Smooth muscle cell (in vitro differentiated cells): Measurements from ENCODE around the gene CAMSAP3. TPM values are rescaled to one million over a fixed set of nuclear protein-coding genes. Genes with fewer than 3 reads are reported as not detected.

Experiments used
- DNase-seq: peaks from one replicate; lab custom pipeline; 2025; ENCODE audit not compliant: unreplicated experiment; lab: John Stamatoyannopoulos, UW
- H2AFZ ChIP-seq: fragments of 200-600 bp; sonication (generic); 2 replicates; pipeline ENCODE4 v1.6.0; 2016; ENCODE audit warnings: antibody characterized with exemption, low read depth, mild to moderate bottlenecking
- H3F3A ChIP-seq: fragments of 200-600 bp; sonication (generic); 2 replicates; pipeline ENCODE4 v1.6.0; 2017; ENCODE audit warnings: antibody characterized with exemption, low read depth
- H3K27ac ChIP-seq: fragments of 200-600 bp; sonication (generic); 2 replicates; pipeline ENCODE4 v1.5.1; 2016; ENCODE audit warnings: low read depth, mild to moderate bottlenecking
- H3K27me3 ChIP-seq: fragments of 200-600 bp; sonication (generic); 2 replicates; pipeline ENCODE4 v1.6.1; 2016; ENCODE audit warnings: low read depth, mild to moderate bottlenecking
- H3K36me3 ChIP-seq: fragments of 200-600 bp; sonication (generic); 2 replicates; pipeline ENCODE4 v1.5.1; 2016; ENCODE audit warnings: low read depth
- H3K4me1 ChIP-seq: fragments of 200-600 bp; sonication (generic); 2 replicates; pipeline ENCODE4 v1.5.1; 2016; ENCODE audit warnings: low read depth
- H3K4me2 ChIP-seq: fragments of 200-600 bp; sonication (generic); 2 replicates; pipeline ENCODE4 v1.6.0; 2016; ENCODE audit warnings: mild to moderate bottlenecking
- H3K4me3 ChIP-seq: fragments of 200-600 bp; sonication (generic); 2 replicates; pipeline ENCODE4 v1.5.1; 2016; ENCODE audit warnings: mild to moderate bottlenecking
- H3K79me2 ChIP-seq: fragments of 200-600 bp; sonication (generic); 2 replicates; pipeline ENCODE4 v1.6.0; 2016; ENCODE audit warnings: low read depth, mild to moderate bottlenecking
- H3K9ac ChIP-seq: fragments of 200-600 bp; sonication (generic); 2 replicates; pipeline ENCODE4 v1.6.0; 2016; ENCODE audit warnings: low read depth
- H3K9me3 ChIP-seq: fragments of 200-600 bp; sonication (generic); replicated peaks from 2 replicates; pipeline ENCODE4 v1.5.1; 2016; ENCODE audit warnings: low read depth
- H4K20me1 ChIP-seq: fragments of 200-600 bp; sonication (generic); 2 replicates; pipeline ENCODE4 v1.6.0; 2016; ENCODE audit warnings: low read depth
- CTCF ChIP-seq: fragments of 200-600 bp; sonication (generic); IDR thresholded peaks from 2 replicates; pipeline ENCODE4 v1.5.1; 2017; ENCODE audit warnings: borderline replicate concordance, mild to moderate bottlenecking, antibody characterized with exemption; ENCODE audit not compliant: insufficient read depth, poor library complexity, severe bottlenecking
- WGBS: methylation state at CpG from one replicate; pipeline ENCODE4 v1.1.7; 2016; ENCODE audit warnings: low lambda C conversion rate; 5-methylcytosine and 5-hydroxymethylcytosine counted together
- polyA plus RNA-seq: library from polyadenylated mRNA; unstranded; fragments of >200 nt; fragmentation: Nextera tagmentation; extraction: Ambion mirVana; gene quantifications from 2 replicates; pipeline ENCODE4 v1.2.1, GENCODE V29; 2016
- total RNA-seq: library from RNA; depleted of rRNA; stranded (reverse); fragments of >200 nt; gene quantifications from 2 replicates; pipeline ENCODE4 v1.2.3, GENCODE V29; 2014

CAMSAP3 gene
- total and polyA plus RNA-seq, 2 experiments from 2014 or later = 1.4 to 1.8 TPM

GRCh38 chr19:7549429-7550148 is 46.1 kb upstream of the CAMSAP3 start:
- Histone ChIP-seq H3K27me3 (no peaks in the 10 kb centered on the region), H3K4me1 (no peaks in the 10 kb centered on the region), H3K79me2 (no peaks in the 10 kb centered on the region), H3K9me3 (no peaks in the 10 kb centered on the region), H4K20me1 (no peaks in the 10 kb centered on the region), H3K4me2 (no peak overlapping the region), H3K27ac (no peak overlapping the region), H3K36me3 (no peaks in the 10 kb centered on the region), H3K9ac (no peak overlapping the region), H3F3A (no peaks in the 10 kb centered on the region), H2AFZ (no peak overlapping the region), H3K4me3 (no peak overlapping the region)
- 96% methylated on average over 36 of the region's 36 CpGs for WGBS
- no peak for TF ChIP-seq CTCF
- no peak for DNase-seq

- no peak for DNase-seq
- Histone ChIP-seq H3K9me3 (no peaks in the 10 kb centered on the region), H3K79me2 (no peaks in the 10 kb centered on the region), H3K4me3 (no peak overlapping the region), H4K20me1 (no peaks in the 10 kb centered on the region), H3K36me3 (no peaks in the 10 kb centered on the region), H3F3A (no peaks in the 10 kb centered on the region), H3K27me3 (no peaks in the 10 kb centered on the region), H3K4me1 (no peaks in the 10 kb centered on the region), H3K4me2 (no peak overlapping the region), H3K27ac (no peak overlapping the region), H3K9ac (no peak overlapping the region), H2AFZ (no peak overlapping the region)
- no peak for TF ChIP-seq CTCF
- 98% methylated on average over 38 of the region's 41 CpGs for WGBS
Observed at GRCh38 chr19:7550169-7550770, 45.4 kb upstream of the CAMSAP3 start.

GRCh38 chr19:7550987-7551761 is 44.5 kb upstream of the CAMSAP3 start:
- Histone ChIP-seq H3K27me3 (no peaks in the 10 kb centered on the region), H2AFZ (no peak overlapping the region), H3K4me3 (peak overlapping the region; percentile 42), H3K79me2 (no peaks in the 10 kb centered on the region), H3K36me3 (no peaks in the 10 kb centered on the region), H3K9me3 (no peaks in the 10 kb centered on the region), H3K27ac (no peak overlapping the region), H3F3A (no peaks in the 10 kb centered on the region), H3K4me1 (no peaks in the 10 kb centered on the region), H3K4me2 (peak overlapping the region; percentile 61), H3K9ac (no peak overlapping the region), H4K20me1 (no peaks in the 10 kb centered on the region)
- TF ChIP-seq CTCF = no peak
- 45% methylated on average over 31 of the region's 51 CpGs for WGBS
- no peak for DNase-seq
